Measurements from ENCODE around the gene C1orf210.

DNA sequence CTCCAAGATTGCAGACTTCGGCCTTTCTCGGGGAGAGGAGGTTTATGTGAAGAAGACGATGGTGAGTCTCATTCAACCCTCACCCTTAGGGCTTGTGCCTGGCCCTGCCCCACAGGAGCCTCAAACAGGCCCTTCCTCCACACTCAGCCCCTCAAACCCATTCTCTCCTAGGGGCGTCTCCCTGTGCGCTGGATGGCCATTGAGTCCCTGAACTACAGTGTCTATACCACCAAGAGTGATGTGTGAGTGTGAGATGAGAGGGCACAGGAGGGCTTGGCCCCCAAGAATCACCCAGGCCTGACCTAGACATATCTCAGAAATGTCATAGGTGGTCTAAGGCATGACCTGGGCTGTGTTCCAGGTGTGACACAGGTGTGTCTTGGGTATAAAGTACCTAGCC, 33.9 kb upstream of the C1orf210 start:
- TF ChIP-seq ETV6 (CRISPR knock-in tag; IDR thresholded peaks at IDR 0.05) (no peak), SMAD4 (CRISPR knock-in tag; IDR thresholded peaks at IDR 0.05) (no peak)
